Measurements from ENCODE around the gene OR9I1.

GRCh38 chr11:58152781-58153180 lies 27.5 kb upstream of the OR9I1 start:
- TF ChIP-seq, protein P1, sequence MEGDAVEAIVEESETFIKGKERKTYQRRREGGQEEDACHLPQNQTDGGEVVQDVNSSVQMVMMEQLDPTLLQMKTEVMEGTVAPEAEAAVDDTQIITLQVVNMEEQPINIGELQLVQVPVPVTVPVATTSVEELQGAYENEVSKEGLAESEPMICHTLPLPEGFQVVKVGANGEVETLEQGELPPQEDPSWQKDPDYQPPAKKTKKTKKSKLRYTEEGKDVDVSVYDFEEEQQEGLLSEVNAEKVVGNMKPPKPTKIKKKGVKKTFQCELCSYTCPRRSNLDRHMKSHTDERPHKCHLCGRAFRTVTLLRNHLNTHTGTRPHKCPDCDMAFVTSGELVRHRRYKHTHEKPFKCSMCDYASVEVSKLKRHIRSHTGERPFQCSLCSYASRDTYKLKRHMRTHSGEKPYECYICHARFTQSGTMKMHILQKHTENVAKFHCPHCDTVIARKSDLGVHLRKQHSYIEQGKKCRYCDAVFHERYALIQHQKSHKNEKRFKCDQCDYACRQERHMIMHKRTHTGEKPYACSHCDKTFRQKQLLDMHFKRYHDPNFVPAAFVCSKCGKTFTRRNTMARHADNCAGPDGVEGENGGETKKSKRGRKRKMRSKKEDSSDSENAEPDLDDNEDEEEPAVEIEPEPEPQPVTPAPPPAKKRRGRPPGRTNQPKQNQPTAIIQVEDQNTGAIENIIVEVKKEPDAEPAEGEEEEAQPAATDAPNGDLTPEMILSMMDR (IDR thresholded peaks at IDR 0.05 in 8 of 11, conservative IDR thresholded peaks at IDR 0.05 in 3 of 11): no peak
- no peak for TF ChIP-seq POLR2AphosphoS5 (IDR thresholded peaks at IDR 0.05)
- TF ChIP-seq POLR2A (IDR thresholded peaks at IDR 0.05): no peak

Data from spleen (tissue), 7 donors.